Breast epithelium (tissue), 4 donors: Measurements from ENCODE around the gene CCDC138. TPM values are rescaled to one million over a fixed set of nuclear protein-coding genes. Genes with fewer than 3 reads are reported as not detected.

ENCODE experiments used
- DNase-seq, 2 donors: peaks; one replicate each; pipeline ENCODE4 v3.0.0-alpha.2; 2019; ENCODE audit warnings: low spot score in 2 of 2
- H3K27ac ChIP-seq, 2 donors: fragments of 200-600 bp; sonication (generic) in 1 of 2; one replicate each; pipeline ENCODE4 v1.5.1; 2016 to 2019; ENCODE audit warnings: mild to moderate bottlenecking in 1 of 2
- H3K27me3 ChIP-seq, 2 donors: fragments of 200-600 bp; sonication (generic) in 1 of 2; one replicate each; pipeline versions ENCODE4 v1.5.1 to v1.6.0; 2017 to 2019; ENCODE audit warnings: control low read depth in 1 of 2, mild to moderate bottlenecking in 1 of 2
- H3K36me3 ChIP-seq: fragments of 200-600 bp; one replicate; pipeline ENCODE4 v1.5.1; 2019
- H3K4me1 ChIP-seq, 2 donors: fragments of 200-600 bp; sonication (generic); one replicate each; pipeline ENCODE4 v1.5.1; 2016 to 2019; ENCODE audit warnings: control low read depth in 1 of 2
- H3K4me3 ChIP-seq, 3 donors: fragments of 200-600 bp; sonication (generic); 1 replicate in 2 of 3; 2 replicates in 1 of 3; pipeline ENCODE4 v1.5.1; 2016 to 2019; ENCODE audit warnings: mild to moderate bottlenecking in 3 of 3, moderate library complexity in 2 of 3
- H3K9me3 ChIP-seq, 2 donors: fragments of 200-600 bp; sonication (generic) in 1 of 2; one replicate each; pipeline ENCODE4 v1.5.1; 2016 to 2019; ENCODE audit warnings: control low read depth in 1 of 2
- POLR2A ChIP-seq: fragments of 450-650 bp; IDR thresholded peaks from one replicate; pipeline ENCODE4 v1.6.1; 2016; ENCODE audit warnings: antibody characterized with exemption, mild to moderate bottlenecking, moderate library complexity
- POLR2AphosphoS5 ChIP-seq, 3 donors: sonication (generic); formaldehyde crosslinking; IDR thresholded peaks; one replicate each; pipeline ENCODE4 v1.6.1; 2017; ENCODE audit warnings: antibody characterized with exemption in 3 of 3
- intact Hi-C: fragments of 100-400 bp; cut with DNase I; formaldehyde crosslinking; loops from one replicate; pipeline ENCODE4 v1.15.1; 2023; ENCODE audit warnings: low total_unique reads
- total RNA-seq, 3 donors: library from RNA; depleted of rRNA; stranded (reverse); fragments of >200 nt; gene quantifications; one replicate each; pipeline ENCODE4 v1.1.0, GENCODE V29; 2016
- TF ChIP-seq, protein P1 (sequence below), 3 donors: fragments of 450-650 bp; IDR thresholded peaks; one replicate each; pipeline ENCODE4 v1.5.1; 2016 to 2017; ENCODE audit warnings: antibody characterized with exemption in 3 of 3, mild to moderate bottlenecking in 3 of 3, moderate library complexity in 3 of 3

The CCDC138 gene
- total RNA-seq, 3 donors from 2014 or later, result 2.1 to 13.5 (median 5.2) TPM

DNA sequence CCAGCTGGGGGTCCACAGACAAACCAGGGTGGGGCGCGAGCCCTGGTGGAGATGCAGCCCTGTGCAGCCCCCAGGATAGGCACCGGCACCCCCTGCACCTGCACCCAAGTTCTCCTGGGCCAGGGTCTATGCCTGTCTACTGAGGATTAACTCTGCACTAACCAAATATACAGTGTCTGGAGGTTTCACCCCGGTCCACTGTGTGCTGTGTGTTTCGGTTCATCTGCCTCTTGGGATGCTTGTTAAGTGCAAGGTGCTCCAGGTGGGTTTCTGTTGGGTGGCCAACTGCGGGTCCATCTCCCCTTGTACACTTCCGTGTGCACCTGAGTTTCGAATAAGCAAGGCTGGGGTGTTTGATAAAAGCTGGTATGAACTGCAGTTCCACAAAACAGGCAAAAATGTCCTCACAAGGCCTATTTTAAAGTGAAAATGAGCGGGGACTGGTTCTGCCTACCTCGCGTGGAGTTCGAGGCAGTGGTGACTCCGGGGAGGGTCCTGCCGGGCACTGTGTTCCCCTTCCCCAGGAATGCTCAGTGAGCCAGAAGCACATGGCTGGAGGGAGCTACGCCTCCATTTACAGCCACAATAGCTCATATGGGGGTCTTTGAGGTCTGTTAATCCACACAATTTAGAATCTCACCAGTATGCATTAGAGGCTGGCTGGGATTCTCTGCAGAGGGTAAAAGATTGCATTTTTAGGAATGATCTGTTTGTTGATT lies 131.7 kb downstream of the CCDC138 start:
- DNase-seq, result peak in 1 of 2 donors; percentile 9
- no peaks in the 10 kb centered on the region for H3K36me3 ChIP-seq
- H3K4me3 ChIP-seq, result no peak overlapping the region
- intact Hi-C loops, result no loop called here
- no peak overlapping the region for H3K27ac ChIP-seq
- H3K9me3 ChIP-seq, result no peaks in the 10 kb centered on the region
- no peaks in the 10 kb centered on the region for H3K27me3 ChIP-seq
- TF ChIP-seq, protein P1, sequence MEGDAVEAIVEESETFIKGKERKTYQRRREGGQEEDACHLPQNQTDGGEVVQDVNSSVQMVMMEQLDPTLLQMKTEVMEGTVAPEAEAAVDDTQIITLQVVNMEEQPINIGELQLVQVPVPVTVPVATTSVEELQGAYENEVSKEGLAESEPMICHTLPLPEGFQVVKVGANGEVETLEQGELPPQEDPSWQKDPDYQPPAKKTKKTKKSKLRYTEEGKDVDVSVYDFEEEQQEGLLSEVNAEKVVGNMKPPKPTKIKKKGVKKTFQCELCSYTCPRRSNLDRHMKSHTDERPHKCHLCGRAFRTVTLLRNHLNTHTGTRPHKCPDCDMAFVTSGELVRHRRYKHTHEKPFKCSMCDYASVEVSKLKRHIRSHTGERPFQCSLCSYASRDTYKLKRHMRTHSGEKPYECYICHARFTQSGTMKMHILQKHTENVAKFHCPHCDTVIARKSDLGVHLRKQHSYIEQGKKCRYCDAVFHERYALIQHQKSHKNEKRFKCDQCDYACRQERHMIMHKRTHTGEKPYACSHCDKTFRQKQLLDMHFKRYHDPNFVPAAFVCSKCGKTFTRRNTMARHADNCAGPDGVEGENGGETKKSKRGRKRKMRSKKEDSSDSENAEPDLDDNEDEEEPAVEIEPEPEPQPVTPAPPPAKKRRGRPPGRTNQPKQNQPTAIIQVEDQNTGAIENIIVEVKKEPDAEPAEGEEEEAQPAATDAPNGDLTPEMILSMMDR (IDR thresholded peaks at IDR 0.05), result no peak
- no peak for TF ChIP-seq POLR2AphosphoS5 (IDR thresholded peaks at IDR 0.05)
- no peak for TF ChIP-seq POLR2A
- H3K4me1 ChIP-seq, result no peaks in the 10 kb centered on the region

DNA sequence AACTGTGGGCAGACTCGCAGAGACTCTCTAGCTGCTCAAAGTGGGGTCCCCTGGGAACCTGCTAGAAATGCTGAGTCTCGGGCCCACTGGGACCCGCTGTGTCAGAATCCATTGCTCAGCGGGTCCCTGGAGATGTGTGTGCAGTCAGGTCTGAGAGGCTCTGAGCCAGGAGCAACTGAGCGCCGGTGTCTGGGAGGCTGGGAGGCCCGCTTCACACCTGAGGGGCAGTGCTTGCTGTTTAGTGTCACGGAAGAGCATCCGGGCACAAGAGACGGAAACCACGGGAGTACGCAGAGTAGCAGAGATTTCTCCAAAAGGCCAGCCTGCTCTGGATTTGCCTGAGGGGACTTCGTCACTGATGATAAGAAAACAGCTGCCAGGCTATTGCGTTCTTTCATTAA lies 132.4 kb downstream of the CCDC138 start:
- no peaks in the 10 kb centered on the region for H3K4me1 ChIP-seq
- no peak overlapping the region for H3K4me3 ChIP-seq
- DNase-seq, result peak in 1 of 2 donors; percentile 14
- no peaks in the 10 kb centered on the region for H3K27me3 ChIP-seq
- TF ChIP-seq POLR2A (no peak), POLR2AphosphoS5 (IDR thresholded peaks at IDR 0.05) (no peak)
- TF ChIP-seq, protein P1 (IDR thresholded peaks at IDR 0.05), result no peak
- intact Hi-C loops, result no loop called here
- H3K9me3 ChIP-seq, result no peaks in the 10 kb centered on the region
- H3K27ac ChIP-seq, result no peak overlapping the region
- no peaks in the 10 kb centered on the region for H3K36me3 ChIP-seq

DNA sequence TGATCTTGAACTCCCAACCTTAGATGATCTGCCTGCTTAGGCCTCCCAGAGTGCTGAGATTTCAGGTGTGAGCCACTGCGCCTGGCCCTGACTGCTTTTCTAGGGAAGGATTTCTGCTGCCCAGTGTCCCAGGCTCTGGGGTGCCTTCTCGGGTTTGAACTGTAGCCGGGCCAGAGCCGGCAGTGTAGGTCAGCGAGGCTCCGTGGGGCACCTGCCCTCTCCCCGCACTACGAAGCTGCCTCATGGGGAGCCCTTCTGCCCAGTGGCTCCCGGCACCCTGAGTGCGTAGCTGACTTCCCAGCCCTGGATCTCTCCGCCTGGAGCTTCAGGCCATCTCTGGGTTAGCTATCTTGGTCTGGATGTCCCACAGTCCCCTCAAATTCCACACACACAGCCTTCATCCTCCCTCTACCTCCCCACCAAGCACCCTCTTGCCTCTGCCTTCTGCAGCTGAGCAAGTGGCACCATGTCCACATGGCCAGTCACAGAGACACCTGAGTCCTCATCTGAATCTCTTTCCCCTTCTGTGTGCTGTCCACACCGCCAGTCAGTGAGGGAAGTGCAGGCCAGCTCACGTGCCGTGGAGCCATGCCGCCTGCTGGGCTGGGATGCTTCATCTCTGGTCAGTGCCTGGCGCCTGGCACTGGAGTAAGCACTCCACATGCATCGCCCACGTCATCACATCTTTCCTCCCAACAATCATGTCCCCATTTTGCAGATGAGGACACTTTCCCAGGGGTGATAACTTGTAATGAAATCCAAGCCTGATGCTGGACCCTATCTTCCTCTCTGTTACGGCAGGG lies 133.2 kb downstream of the CCDC138 start:
- Histone ChIP-seq H3K36me3 (no peaks in the 10 kb centered on the region), H3K4me3 (no peak overlapping the region), H3K9me3 (no peaks in the 10 kb centered on the region), H3K4me1 (no peaks in the 10 kb centered on the region), H3K27me3 (no peaks in the 10 kb centered on the region), H3K27ac (no peak overlapping the region)
- intact Hi-C loops, result no loop called here
- TF ChIP-seq POLR2AphosphoS5 (IDR thresholded peaks at IDR 0.05) (no peak), POLR2A (no peak)
- TF ChIP-seq, protein P1 (IDR thresholded peaks at IDR 0.05), result no peak
- DNase-seq, result peak in 1 of 2 donors; percentile 9

DNA sequence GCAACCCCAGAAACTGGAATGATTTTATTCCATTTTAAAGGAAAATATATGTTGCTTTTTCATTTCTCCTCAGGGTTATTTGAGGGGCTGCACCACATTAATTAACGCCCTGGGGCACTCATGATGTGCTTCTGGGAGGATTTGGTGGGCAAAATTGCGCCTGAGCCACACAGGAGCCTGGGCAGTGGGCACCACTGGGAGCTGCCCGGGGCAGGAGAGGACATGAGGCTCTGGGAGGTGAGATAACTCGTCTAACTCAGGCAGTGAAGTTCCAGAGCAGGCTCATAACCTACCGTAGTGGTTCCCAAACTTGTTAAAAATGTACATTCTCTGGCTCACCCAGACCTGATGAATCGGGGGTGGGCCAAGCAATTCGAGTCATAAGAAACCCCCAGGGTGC lies 134.1 kb downstream of the CCDC138 start:
- Histone ChIP-seq H3K27me3 (no peaks in the 10 kb centered on the region), H3K9me3 (no peaks in the 10 kb centered on the region), H3K36me3 (no peaks in the 10 kb centered on the region), H3K27ac (no peak overlapping the region), H3K4me1 (peaks cover 0 to 3% of the 10 kb centered on the region in 2 donors), H3K4me3 (no peak overlapping the region)
- TF ChIP-seq POLR2A, result no peak
- intact Hi-C loops, result no loop called here
- no peak for DNase-seq

DNA sequence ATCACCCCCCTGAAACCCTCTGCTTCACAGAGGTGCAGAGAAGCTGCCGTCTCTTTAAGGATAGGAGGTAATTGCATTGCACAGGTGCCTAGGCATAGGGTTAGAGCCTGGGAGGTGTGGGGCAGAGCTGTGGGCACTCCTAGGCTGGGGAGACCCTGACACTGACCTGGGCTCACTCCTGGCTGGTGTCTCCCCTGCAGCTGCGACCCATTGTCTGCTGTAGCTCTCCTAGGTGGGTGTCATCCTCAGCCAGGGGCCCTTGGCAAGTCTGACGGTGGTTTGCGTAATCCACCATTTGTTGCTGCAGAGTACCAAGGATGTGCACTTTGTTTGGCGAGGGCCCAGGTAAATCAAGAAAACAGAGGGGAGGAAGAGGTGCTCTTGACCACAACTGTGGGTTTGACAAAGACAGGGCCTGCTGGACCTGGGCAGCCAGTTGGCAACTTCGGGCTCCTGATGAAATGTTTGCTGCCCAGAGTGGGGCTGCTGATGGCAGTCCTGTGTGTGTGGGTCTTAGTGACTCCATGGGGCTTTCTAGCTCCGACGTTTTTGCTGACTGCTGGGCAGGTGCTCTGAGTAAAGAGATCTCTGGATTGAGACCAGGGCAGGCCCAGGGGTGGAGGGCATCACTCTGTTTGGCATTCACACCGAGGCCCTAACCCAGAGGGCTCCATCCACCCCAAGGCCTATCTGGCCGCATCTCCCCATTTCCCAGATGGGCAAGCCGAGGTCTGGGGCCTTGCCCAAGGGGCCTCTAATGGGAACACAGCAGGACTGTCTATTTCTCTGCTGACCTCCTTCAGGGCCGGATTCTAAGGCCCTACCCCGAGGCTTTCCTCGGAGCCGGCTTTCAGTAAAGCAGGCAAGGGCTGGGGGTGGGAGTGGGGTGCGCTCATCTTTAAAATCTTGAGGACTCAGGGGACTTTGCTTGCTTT lies 134.8 kb downstream of the CCDC138 start:
- no peak for DNase-seq
- no peak overlapping the region for H3K27ac ChIP-seq
- no peaks in the 10 kb centered on the region for H3K9me3 ChIP-seq
- no peaks in the 10 kb centered on the region for H3K36me3 ChIP-seq
- H3K4me3 ChIP-seq, result no peak overlapping the region
- no peaks in the 10 kb centered on the region for H3K27me3 ChIP-seq
- TF ChIP-seq, protein P1 (IDR thresholded peaks at IDR 0.05), result no peak
- TF ChIP-seq POLR2A (no peak), POLR2AphosphoS5 (IDR thresholded peaks at IDR 0.05) (no peak)
- peaks cover 0 to 10% of the 10 kb centered on the region in 2 donors for H3K4me1 ChIP-seq
- intact Hi-C loops, result no loop called here
